Hematopoietic multipotent progenitor cell treated with erythropoietin and hydrocortisone succinate and interleukin-3 and kit ligand, for 8 days (in vitro differentiated cells): ENCODE results near the gene MOK.

ENCODE experiments used
- DNase-seq: peaks from one replicate; pipeline ENCODE4 v3.0.0-alpha.2; 2015

The MOK gene

GRCh38 chr14:102222009-102222575, 82.9 kb downstream of the MOK start:
- no peak for DNase-seq

GRCh38 chr14:102221026-102221425, 83.9 kb downstream of the MOK start:
- DNase-seq: no peak

GRCh38 chr14:102220031-102220430, 84.9 kb downstream of the MOK start:
- no peak for DNase-seq

GRCh38 chr14:102219316-102219715, 85.6 kb downstream of the MOK start:
- no peak for DNase-seq

- no peak for DNase-seq
Measured at GRCh38 chr14:102218688-102219087, 86.3 kb downstream of the MOK start.

GRCh38 chr14:102217987-102218421, 87.0 kb downstream of the MOK start:
- DNase-seq: no peak

GRCh38 chr14:102217399-102217798, 87.6 kb downstream of the MOK start:
- DNase-seq: no peak

- no peak for DNase-seq
Measured at GRCh38 chr14:102215576-102216250, 89.3 kb downstream of the MOK start.

- DNase-seq: no peak
Measured at GRCh38 chr14:102215071-102215470, 89.9 kb downstream of the MOK start.

- DNase-seq: no peak
Measured at GRCh38 chr14:102213984-102214658, 90.8 kb downstream of the MOK start.

- DNase-seq: no peak
Measured at GRCh38 chr14:102213470-102213869, 91.5 kb downstream of the MOK start.

- no peak for DNase-seq
Measured at GRCh38 chr14:102212845-102213244, 92.1 kb downstream of the MOK start.

- no peak for DNase-seq
Measured at GRCh38 chr14:102212356-102212755, 92.6 kb downstream of the MOK start.

GRCh38 chr14:102211240-102211639, 93.7 kb downstream of the MOK start:
- DNase-seq: no peak

GRCh38 chr14:102210421-102211042, 94.4 kb downstream of the MOK start:
- no peak for DNase-seq

- no peak for DNase-seq
Measured at GRCh38 chr14:102209224-102209966, 95.6 kb downstream of the MOK start.

GRCh38 chr14:102208741-102209140, 96.2 kb downstream of the MOK start:
- no peak for DNase-seq

- DNase-seq: no peak
Measured at GRCh38 chr14:102207831-102208365, 97.1 kb downstream of the MOK start.

- no peak for DNase-seq
Measured at GRCh38 chr14:102206918-102207317, 98.0 kb downstream of the MOK start.

GRCh38 chr14:102205560-102205959, 99.4 kb downstream of the MOK start:
- DNase-seq: no peak

GRCh38 chr14:102203382-102203781, 101.6 kb downstream of the MOK start:
- DNase-seq: no peak

- DNase-seq: no peak
Measured at GRCh38 chr14:102202944-102203343, 102.0 kb downstream of the MOK start.

GRCh38 chr14:102201776-102202175, 103.2 kb downstream of the MOK start:
- no peak for DNase-seq
